ENCODE measurements around the gene SLC22A5.

Gene SLC22A5

GRCh38 chr5:132369474-132370180, at the start of gene SLC22A5:
Gene SLC22A5 (plus strand): TSS chr5:132369710. CDS start chr5:132369973, 263 bp downstream.
- Histone ChIP-seq H3K27ac (peak within 1 kb of the TSS; percentile 15 to 88 (median 68)), H3K4me3 (peak within 1 kb of the TSS; percentile 47 to 77 (median 70))

- Histone ChIP-seq H3K27ac (no peak overlapping the region), H3K4me3 (no peak overlapping the region)
Measured at GRCh38 chr5:132319975-132320374, 49.5 kb upstream of the SLC22A5 start.

- Histone ChIP-seq H3K4me3 (no peak overlapping the region), H3K27ac (peak overlapping the region in 1 of 21 experiments; percentile 16)
Measured at GRCh38 chr5:132321109-132321721, 48.3 kb upstream of the SLC22A5 start.

- no peak overlapping the region for H3K4me3 ChIP-seq
- H3K27ac ChIP-seq, result no peak overlapping the region
Measured at GRCh38 chr5:132322266-132322665, 47.2 kb upstream of the SLC22A5 start.

- Histone ChIP-seq H3K27ac (no peak overlapping the region), H3K4me3 (no peak overlapping the region)
Measured at GRCh38 chr5:132323202-132323601, 46.3 kb upstream of the SLC22A5 start.

- Histone ChIP-seq H3K27ac (no peak overlapping the region), H3K4me3 (no peak overlapping the region)
Measured at GRCh38 chr5:132325691-132326090, 43.8 kb upstream of the SLC22A5 start.

- no peak overlapping the region for H3K4me3 ChIP-seq
- H3K27ac ChIP-seq, result peak overlapping the region in 4 of 21 experiments; percentile 6 to 74 (median 31)
Measured at GRCh38 chr5:132327252-132327955, 42.1 kb upstream of the SLC22A5 start.

GRCh38 chr5:132334812-132335211, 34.7 kb upstream of the SLC22A5 start:
- no peak overlapping the region for H3K4me3 ChIP-seq
- H3K27ac ChIP-seq, result peak overlapping the region in 1 of 21 experiments; percentile 22

- H3K27ac ChIP-seq, result no peak overlapping the region
Measured at GRCh38 chr5:132335402-132335801, 34.1 kb upstream of the SLC22A5 start.

GRCh38 chr5:132339502-132339901, 30.0 kb upstream of the SLC22A5 start:
- Histone ChIP-seq H3K27ac (no peak overlapping the region), H3K4me3 (no peak overlapping the region)

More at GRCh38 chr5:132335402-132335801, 34.1 kb upstream of the SLC22A5 start:
- no peak overlapping the region for H3K4me3 ChIP-seq

GRCh38 chr5:132342291-132343180, 27.0 kb upstream of the SLC22A5 start:
- H3K4me3 ChIP-seq, result no peak overlapping the region
- H3K27ac ChIP-seq, result no peak overlapping the region

- no peak overlapping the region for H3K4me3 ChIP-seq
- no peak overlapping the region for H3K27ac ChIP-seq
Measured at GRCh38 chr5:132344775-132345514, 24.6 kb upstream of the SLC22A5 start.

GRCh38 chr5:132353486-132353995, 16.0 kb upstream of the SLC22A5 start:
- no peak overlapping the region for H3K27ac ChIP-seq

GRCh38 chr5:132354381-132355139, 14.9 kb upstream of the SLC22A5 start:
- Histone ChIP-seq H3K4me3 (no peak overlapping the region), H3K27ac (no peak overlapping the region)

More at GRCh38 chr5:132353486-132353995, 16.0 kb upstream of the SLC22A5 start:
- H3K4me3 ChIP-seq, result no peak overlapping the region

GRCh38 chr5:132355140-132355765, 14.3 kb upstream of the SLC22A5 start:
- Histone ChIP-seq H3K27ac (no peak overlapping the region), H3K4me3 (no peak overlapping the region)

GRCh38 chr5:132358775-132359174, 10.7 kb upstream of the SLC22A5 start:
- H3K4me3 ChIP-seq, result no peak overlapping the region

GRCh38 chr5:132362086-132362485, 7.4 kb upstream of the SLC22A5 start:
- Histone ChIP-seq H3K27ac (no peak overlapping the region), H3K4me3 (no peak overlapping the region)

More at GRCh38 chr5:132358775-132359174, 10.7 kb upstream of the SLC22A5 start:
- H3K27ac ChIP-seq, result no peak overlapping the region
